Measurements from ENCODE around the gene AATF.

The AATF gene

GRCh38 chr17:37086948-37087347 is 138.2 kb downstream of the AATF start:
- DNase-seq: no peak

DNA sequence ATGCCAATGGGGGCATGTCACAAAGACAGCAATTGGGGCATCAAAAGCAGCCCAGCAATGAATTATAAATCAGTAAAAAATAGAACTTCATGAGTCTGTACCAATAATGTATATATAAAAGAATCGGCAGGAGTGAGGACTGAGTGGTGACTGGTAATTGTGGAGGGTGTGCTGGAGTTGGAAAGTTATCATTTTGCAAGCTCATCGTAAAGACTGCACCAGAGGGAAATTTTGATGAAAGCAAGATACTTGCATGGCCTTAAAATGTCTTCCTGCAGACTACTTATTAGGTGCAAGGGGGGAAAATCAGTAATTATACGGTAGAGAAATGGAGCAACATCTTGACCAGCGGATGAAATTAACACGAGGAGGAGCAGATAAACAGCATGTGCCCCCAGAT is 138.9 kb downstream of the AATF start:
- DNase-seq: no peak

- peak; percentile 44 for DNase-seq
Measured at GRCh38 chr17:37088459-37088858, 139.7 kb downstream of the AATF start.

DNA sequence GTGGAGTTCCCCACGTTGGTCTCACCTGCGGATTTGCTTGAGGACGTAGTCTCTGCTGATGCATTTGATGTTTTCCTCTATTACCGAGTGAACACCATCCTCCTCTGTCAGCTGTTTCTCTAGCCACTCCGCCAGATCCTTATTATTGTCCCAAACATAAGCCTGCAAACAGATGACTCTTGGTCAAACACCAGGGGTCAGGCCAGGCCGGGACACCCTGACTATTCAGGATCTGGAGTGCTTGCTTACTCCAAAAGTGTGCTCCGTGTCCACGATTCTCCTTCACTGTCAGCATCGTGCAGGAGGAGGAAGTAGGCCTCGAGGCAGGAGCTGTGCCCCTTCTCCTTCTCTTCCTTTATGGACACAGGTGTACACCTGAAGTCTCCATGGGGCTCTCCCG is 140.2 kb downstream of the AATF start:
- no peak for DNase-seq

GRCh38 chr17:37089956-37090355 is 141.2 kb downstream of the AATF start:
- DNase-seq: peak; percentile 78

DNA sequence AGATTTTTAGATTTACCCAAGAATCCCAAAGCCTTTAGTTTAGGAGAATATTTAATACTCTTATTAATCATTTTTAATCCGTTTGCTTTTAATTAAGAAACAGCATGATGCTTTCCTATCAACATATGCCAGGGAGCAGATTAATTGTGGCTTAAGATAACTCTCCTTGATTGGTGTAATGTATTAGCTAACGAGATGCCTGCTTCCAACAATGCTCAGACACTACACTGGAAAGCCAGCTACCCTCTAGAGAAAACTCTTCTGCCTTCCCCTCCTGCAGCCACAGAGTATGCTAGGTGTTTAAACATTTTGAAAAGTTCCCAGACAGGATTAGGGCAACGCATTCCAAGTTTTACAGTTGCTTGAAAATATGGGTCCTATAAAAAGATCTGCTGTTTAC is 142.2 kb downstream of the AATF start:
- no peak for DNase-seq

DNA sequence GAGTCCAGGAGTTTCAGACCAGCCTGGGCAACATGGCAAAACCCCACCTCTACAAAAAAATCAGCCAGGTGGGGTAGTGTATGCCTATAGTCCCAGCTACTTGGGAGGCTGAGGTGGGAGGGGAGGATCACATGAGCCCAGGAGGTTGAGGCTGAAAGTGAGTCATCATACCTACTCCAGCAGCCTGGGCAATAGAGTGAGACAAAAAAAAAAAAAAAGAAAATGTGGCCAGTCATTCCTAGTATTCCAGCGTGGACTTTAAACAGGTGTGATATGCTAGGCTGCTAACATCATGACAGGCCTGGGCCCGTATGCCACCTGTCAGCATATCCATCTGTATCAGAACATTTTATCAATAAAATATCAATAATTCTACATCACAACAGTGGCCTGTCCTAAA is 143.3 kb downstream of the AATF start:
- DNase-seq: no peak

DNA sequence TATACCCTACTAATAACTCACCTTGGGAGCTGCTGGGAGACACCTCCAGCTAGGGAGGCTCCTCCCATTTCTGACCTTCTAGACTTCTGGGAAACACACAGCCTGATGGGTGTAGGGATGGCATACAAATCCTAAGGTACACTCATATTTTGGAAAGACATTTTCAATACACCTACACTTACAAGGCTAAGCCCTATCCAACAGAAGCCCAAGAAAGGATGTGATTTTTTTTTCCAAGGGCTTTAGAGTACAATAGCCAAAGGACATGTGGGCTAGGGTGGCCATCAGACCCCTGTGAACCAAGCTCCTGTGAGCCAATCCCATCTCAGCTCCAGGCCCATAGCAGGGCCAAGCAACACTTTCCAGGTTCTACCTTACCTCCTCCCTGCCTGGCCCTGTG is 143.9 kb downstream of the AATF start:
- no peak for DNase-seq

- no peak for DNase-seq
Measured at GRCh38 chr17:37094391-37094790, 145.6 kb downstream of the AATF start.

- DNase-seq: no peak
Measured at GRCh38 chr17:37096071-37096470, 147.3 kb downstream of the AATF start.

GRCh38 chr17:37097154-37097553 is 148.4 kb downstream of the AATF start:
- DNase-seq: no peak

DNA sequence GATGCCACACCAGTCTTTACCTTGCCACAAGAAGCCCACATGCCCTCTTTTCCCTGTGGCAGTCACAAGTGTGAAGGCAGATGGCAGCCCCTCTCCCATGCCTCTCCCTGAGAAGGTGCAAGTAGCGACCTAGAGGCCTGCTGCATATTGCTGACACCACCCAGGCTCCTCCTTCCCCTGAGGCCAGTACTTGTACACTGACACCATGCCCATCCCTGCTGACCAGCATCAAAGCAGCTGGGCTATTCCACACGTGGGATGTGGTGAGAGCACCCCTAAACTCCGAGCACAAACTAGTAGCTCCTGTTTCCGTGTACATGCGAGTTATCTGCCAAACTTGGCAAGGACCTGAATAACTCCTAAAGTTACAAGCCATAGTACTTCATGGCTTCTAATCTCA is 149.4 kb downstream of the AATF start:
- no peak for DNase-seq

GRCh38 chr17:37098910-37099664 is 150.3 kb downstream of the AATF start:
- DNase-seq: no peak

DNA sequence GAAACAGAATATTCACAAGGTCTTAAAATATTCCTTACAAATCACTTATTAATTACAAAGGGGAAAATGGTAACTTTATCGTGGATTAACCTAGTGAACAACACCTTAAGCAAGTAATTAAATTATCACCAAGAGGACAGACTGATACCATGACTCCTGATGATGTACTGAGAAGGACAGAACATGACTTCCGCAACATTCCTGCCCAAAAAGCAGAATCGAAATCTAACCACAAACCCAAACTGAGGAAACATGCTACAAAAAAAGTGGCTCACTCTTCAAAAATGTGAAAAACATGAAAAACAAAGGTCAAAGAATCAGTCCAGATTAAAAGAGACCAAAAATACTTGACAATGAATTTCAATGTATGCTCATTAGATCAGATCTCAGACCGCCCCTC is 151.5 kb downstream of the AATF start:
- DNase-seq: no peak

- DNase-seq: no peak
Measured at GRCh38 chr17:37101306-37101705, 152.6 kb downstream of the AATF start.

GRCh38 chr17:37103231-37103630 is 154.5 kb downstream of the AATF start:
- DNase-seq: no peak

GRCh38 chr17:37106049-37106448 is 157.3 kb downstream of the AATF start:
- DNase-seq: no peak
